OCI-LY7 (cell line): ENCODE data around the gene HIF3A.

Experiments used
- EZH2phosphoT487 ChIP-seq: fragments of 200-600 bp; sonication (generic); IDR thresholded peaks from 2 replicates; pipeline ENCODE4 v1.6.1; 2018; ENCODE audit warnings: low read depth, borderline replicate concordance, mild to moderate bottlenecking, mixed run types, antibody characterized with exemption, low read length, moderate library complexity, mixed read lengths
- TF ChIP-seq, protein P1 (sequence below): fragments of 200-600 bp; sonication (generic); conservative IDR thresholded peaks from 2 replicates; pipeline ENCODE4 v1.5.1; 2014; ENCODE audit warnings: mild to moderate bottlenecking, antibody characterized with exemption, low read length, moderate library complexity, mixed read lengths

DNA sequence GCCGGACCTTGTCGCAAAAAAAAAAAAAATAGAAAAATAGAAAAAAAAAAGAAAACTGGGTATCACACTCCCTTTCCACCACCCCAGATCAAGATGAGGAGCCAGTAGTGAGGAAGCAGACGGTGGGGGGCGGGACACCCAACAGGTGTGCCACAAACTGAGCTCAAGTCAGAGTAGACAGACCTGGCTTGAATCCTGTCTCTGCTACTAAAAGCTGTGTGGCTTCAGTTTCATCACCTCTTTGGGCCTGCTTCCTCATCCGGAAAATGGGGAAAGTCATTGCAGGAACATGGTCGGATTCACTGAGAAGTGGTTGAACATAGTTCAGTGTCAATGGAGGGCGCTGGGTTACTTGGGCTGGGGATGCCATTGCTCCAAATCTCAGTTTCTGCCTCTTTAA, 2.9 kb downstream of the HIF3A start:
- TF ChIP-seq, protein P1, sequence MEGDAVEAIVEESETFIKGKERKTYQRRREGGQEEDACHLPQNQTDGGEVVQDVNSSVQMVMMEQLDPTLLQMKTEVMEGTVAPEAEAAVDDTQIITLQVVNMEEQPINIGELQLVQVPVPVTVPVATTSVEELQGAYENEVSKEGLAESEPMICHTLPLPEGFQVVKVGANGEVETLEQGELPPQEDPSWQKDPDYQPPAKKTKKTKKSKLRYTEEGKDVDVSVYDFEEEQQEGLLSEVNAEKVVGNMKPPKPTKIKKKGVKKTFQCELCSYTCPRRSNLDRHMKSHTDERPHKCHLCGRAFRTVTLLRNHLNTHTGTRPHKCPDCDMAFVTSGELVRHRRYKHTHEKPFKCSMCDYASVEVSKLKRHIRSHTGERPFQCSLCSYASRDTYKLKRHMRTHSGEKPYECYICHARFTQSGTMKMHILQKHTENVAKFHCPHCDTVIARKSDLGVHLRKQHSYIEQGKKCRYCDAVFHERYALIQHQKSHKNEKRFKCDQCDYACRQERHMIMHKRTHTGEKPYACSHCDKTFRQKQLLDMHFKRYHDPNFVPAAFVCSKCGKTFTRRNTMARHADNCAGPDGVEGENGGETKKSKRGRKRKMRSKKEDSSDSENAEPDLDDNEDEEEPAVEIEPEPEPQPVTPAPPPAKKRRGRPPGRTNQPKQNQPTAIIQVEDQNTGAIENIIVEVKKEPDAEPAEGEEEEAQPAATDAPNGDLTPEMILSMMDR = no peak
- no peak for TF ChIP-seq EZH2phosphoT487
